K562 (cell line): Measurements from ENCODE around the gene IQCM. TPM values are rescaled to one million over a fixed set of nuclear protein-coding genes. Genes with fewer than 3 reads are reported as not detected.

Experiments
- ARID3A ChIP-seq: IDR thresholded peaks from 2 replicates; pipeline ENCODE4 v1.6.1; 2012; ENCODE audit warnings: low read depth, low read length, improper control_type of control experiment, borderline replicate concordance
- SAP30 ChIP-seq: fragments of 200-600 bp; sonication (generic); IDR thresholded peaks from 2 replicates; pipeline ENCODE4 v1.6.1; 2012; ENCODE audit warnings: borderline replicate concordance, low read depth, mild to moderate bottlenecking, moderate library complexity, low read length, control low read depth, inconsistent platforms; ENCODE audit not compliant: insufficient read depth, poor library complexity, severe bottlenecking
- TFAM ChIP-seq: fragments of 250-450 bp; sonication (Bioruptor Pico); conservative IDR thresholded peaks from 2 replicates; pipeline ENCODE4 v1.5.0; 2021; ENCODE audit warnings: mild to moderate bottlenecking, moderate library complexity
- polyA plus RNA-seq, 8 experiments: library from polyadenylated mRNA; depleted of rRNA in 4 of 8; stranded (reverse) in 5 of 8; unstranded in 3 of 8; fragments of >200 nt; fragmentation: Nextera tagmentation in 2 of 8; fragmentation: Illumina TruSeq in 1 of 8; extraction: Ambion mirVana in 2 of 8; extraction: Trizol in 1 of 8; gene quantifications; 2 replicates each; pipeline versions ENCODE4 v1.2.1 to v1.2.3, GENCODE V29; 2011 to 2014; ENCODE audit warnings: inconsistent platforms in 1 of 8, missing spikeins in 1 of 8
- total RNA-seq, 7 experiments: library from RNA; depleted of rRNA in 6 of 7; stranded (reverse); fragments of >200 nt in 6 of 7; fragmentation: Illumina TruSeq in 2 of 7; extraction: Trizol in 2 of 7; gene quantifications; 2 replicates each; pipeline versions ENCODE4 v1.2.1 to v1.2.3, GENCODE V29; 2011 to 2021; ENCODE audit warnings: low replicate concordance in 1 of 7
- TF ChIP-seq, protein P1 (sequence below): IDR thresholded peaks from 2 replicates; pipeline ENCODE4 v1.6.1; 2016; ENCODE audit warnings: missing genetic modification characterization, missing compliant biosample characterization
- TF ChIP-seq, protein P2 (sequence below): fragments of 450-650 bp; IDR thresholded peaks from 2 replicates; pipeline ENCODE4 v1.7.0; 2016; ENCODE audit warnings: borderline replicate concordance

The IQCM gene
- total and polyA plus RNA-seq, 9 of the 15 experiments (the other 6 are each of a cell fraction or from before 2014, with no cell fraction given) = not detected

GRCh38 chr4:149512501-149512900, 303.1 kb downstream of the IQCM start (continued):
- TF ChIP-seq, protein P1, sequence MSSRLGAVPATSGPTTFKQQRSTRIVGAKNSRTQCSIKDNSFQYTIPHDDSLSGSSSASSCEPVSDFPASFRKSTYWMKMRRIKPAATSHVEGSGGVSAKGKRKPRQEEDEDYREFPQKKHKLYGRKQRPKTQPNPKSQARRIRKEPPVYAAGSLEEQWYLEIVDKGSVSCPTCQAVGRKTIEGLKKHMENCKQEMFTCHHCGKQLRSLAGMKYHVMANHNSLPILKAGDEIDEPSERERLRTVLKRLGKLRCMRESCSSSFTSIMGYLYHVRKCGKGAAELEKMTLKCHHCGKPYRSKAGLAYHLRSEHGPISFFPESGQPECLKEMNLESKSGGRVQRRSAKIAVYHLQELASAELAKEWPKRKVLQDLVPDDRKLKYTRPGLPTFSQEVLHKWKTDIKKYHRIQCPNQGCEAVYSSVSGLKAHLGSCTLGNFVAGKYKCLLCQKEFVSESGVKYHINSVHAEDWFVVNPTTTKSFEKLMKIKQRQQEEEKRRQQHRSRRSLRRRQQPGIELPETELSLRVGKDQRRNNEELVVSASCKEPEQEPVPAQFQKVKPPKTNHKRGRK (tag) = no peak
- TF ChIP-seq ARID3A (no peak), SAP30 (no peak), TFAM (CRISPR knock-in tag) (no peak)
- TF ChIP-seq, protein P2, sequence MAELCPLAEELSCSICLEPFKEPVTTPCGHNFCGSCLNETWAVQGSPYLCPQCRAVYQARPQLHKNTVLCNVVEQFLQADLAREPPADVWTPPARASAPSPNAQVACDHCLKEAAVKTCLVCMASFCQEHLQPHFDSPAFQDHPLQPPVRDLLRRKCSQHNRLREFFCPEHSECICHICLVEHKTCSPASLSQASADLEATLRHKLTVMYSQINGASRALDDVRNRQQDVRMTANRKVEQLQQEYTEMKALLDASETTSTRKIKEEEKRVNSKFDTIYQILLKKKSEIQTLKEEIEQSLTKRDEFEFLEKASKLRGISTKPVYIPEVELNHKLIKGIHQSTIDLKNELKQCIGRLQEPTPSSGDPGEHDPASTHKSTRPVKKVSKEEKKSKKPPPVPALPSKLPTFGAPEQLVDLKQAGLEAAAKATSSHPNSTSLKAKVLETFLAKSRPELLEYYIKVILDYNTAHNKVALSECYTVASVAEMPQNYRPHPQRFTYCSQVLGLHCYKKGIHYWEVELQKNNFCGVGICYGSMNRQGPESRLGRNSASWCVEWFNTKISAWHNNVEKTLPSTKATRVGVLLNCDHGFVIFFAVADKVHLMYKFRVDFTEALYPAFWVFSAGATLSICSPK = no peak
- TF ChIP-seq, all 486 proteins: peak for 0
